Stimulated activated CD8-positive, alpha-beta memory T cell treated with anti-CD3 and anti-CD28 coated beads, Interleukin-12 subunit alpha, Interleukin-12 subunit beta, amount 100 ng/mL, for 4 hours (primary cell): ENCODE data around the gene RNU6-8.

ENCODE experiments used
- DNase-seq: peaks from one replicate; pipeline ENCODE4 v3.0.0-alpha.2; 2020; ENCODE audit warnings: low read depth

The RNU6-8 gene

GRCh38 chr14:32202998-32203882, at the start of gene RNU6-8:
RNU6-8 (minus strand) TSS chr14:32203269.
- peak; percentile 67 for DNase-seq

DNA sequence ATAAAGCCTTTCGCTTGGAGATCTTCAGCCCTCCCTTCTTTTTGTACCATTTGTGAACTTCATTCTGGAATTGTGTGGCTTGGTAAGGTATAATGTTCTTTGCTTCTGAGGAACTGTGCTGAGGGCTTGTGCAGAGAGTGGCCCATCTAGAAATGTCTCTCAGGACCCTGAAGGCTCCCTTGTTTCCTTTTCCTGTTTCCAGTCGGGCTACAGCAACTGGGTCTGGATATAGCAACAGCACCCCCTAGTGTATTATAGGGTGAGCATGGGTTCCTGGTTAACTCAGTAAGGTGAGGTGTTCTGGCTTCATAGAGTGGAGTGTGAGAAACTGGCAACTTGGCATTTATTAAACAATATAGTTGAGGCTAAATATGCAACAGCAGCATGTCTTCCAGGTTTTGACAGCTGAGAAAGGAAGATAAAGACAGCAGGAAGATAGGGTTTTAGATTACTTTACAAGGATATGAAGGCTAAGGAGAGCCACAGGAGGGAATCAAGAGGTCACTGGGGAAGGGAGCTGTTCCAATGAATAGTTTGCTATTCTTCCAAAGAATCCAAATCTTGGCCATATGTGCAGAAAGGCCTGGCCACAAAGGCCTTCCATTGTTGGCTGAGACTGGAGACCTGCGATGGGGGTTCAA, 49.1 kb upstream of the RNU6-8 start:
- no peak for DNase-seq

- DNase-seq: no peak
Observed at GRCh38 chr14:32251530-32251929, 48.5 kb upstream of the RNU6-8 start.

GRCh38 chr14:32250681-32251080, 47.6 kb upstream of the RNU6-8 start:
- DNase-seq: no peak

DNA sequence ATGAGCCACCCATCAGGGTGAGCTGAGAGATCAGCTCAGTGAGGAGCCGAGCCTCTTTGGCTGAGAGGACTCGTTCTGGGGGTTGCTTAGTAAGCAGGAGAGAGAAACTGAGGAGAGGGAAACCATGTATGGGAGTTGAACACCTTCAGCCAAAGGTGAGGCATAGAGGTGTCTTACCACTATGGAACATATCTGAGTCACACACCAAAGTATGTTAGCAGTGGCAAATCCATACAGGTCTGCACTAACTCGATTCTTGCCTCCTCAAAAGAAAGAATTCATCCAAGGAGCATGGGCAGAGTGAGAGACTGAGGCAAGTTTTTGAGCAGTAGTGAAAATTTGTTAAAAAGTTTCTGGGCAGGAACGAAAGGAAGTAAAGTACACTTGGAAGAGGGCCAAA, 46.7 kb upstream of the RNU6-8 start:
- no peak for DNase-seq

- DNase-seq: no peak
Observed at GRCh38 chr14:32249371-32249770, 46.3 kb upstream of the RNU6-8 start.

GRCh38 chr14:32246751-32247150, 43.7 kb upstream of the RNU6-8 start:
- no peak for DNase-seq

DNA sequence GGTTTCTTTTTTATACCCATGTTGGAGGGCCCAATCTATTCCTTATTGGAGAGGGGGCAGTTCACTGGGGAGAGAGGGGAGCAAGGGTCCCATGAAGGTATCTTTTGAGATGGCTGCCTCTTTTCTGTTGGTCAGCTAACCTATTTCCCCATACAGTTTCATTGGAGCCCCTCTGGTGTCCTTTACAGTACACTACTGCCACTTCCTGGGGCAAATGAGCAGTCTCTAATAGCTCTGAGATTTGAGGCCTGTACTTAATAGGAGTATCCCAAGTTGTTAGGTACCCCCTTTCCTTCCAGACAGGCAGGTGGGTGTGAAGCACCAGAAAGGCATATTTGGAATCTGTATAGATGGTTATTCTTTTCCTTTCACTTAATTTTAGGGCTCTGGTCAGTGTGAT, 41.3 kb upstream of the RNU6-8 start:
- DNase-seq: no peak

DNA sequence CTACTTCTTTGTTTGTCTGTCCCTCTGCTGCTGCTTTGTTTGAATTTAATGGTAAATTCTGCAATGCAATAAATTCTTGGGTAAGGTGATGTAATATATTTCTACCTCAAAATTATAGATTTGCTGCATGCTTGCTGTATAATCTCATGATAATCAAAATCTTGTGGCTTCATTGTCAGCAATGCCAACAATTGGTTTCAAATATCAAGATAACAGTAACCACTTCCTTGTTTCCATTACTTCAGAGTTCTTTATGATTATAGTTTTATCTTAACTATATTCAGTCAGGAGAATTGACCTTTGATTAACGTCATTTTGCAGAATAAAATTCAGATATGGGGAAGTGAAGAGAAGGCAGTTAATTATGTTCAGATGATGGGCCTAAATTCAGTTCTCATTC, 30.2 kb upstream of the RNU6-8 start:
- no peak for DNase-seq

DNA sequence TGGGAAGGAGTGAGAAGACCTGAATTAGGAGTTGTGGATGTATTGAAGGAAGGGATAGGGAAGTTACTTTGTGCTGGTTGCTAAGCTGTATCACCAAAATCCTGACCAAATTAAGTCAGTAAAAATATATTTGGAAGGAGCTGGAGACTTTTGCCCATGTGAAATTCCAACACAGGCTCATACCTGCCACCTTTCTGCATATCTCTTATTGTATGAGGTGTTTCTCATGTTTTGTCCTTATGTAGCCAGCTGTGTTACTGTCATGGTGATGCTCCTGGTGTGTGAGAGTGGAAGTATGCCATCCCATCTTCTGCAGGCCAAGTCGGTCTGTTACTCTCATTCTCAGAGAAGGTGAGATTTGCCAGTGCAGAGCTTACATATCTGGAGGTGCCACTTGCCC, 29.4 kb upstream of the RNU6-8 start:
- no peak for DNase-seq

DNA sequence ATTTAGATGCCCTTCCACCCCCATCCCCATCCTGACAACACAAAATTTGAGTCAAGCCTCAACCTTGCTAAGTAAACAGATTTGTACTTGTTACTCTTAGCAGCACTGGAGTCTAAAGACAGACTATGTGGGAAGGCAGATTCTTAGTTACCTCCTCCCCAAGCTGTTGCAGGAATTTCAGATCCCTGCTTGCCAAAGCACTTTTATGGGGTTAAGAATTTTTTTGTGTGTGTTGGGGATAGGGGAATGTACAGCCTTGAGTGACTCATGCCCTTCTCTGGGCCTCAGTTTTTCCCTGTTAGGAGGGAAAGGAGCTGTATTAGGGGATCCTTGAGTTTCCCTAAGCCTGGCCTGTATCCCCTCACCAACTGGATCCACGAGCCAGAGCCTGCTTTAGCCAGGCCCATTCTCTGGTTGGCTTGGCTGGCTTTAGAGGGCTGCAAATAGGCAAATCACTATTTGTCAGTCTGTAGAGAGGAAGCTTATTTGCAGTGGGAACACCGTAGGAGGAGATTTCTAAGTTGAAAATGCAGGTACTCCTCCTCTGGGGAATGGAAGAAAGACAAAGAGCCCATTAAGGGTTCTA, 27.7 kb upstream of the RNU6-8 start:
- DNase-seq: no peak

GRCh38 chr14:32230181-32230580, 27.1 kb upstream of the RNU6-8 start:
- DNase-seq: no peak

- no peak for DNase-seq
Observed at GRCh38 chr14:32226056-32226455, 23.0 kb upstream of the RNU6-8 start.

DNA sequence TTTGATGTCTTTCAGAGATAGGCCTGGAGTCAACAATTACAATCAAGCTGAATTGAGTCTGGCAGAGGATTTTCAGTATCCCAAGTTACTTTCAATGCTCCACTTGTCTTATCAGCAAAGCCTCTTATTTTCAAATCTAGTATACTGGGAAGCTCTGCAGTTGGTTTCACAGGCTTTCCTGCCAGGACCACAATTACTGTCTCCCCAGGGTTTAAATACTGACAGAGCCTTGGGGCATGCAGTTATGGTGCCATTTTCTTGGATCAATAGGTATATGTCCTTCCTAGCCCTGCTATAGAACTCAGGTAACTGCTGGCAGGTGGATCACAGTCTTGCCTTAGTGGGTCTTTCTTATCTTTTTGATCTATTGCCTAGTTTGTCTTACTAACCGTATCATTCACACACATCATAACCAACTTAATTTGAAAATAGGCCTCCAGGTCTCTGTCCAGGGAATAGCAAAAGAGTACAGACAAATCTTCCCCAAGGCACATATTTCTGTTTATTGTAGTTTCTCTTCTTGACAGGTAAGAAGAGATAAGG, 22.4 kb upstream of the RNU6-8 start:
- no peak for DNase-seq

GRCh38 chr14:32224737-32225377, 21.8 kb upstream of the RNU6-8 start:
- no peak for DNase-seq

DNA sequence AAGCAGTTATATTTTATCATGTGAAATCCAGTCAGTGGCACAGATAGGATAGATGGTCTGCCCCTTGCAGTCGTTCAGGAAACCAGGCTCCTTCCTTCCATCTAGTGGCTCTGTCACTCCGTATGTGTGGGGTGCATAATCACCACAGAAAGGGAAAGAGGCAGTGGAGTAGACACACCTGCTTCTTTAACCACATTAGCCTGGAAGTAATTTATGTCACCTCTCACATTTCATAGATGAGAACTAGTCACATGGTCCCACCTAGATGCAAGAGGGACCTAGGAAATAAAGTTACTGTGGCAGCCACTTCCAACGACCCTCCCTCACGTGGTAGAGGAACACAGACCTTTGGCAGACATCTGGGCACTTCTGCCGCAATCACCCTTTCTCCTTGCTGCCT, 14.2 kb upstream of the RNU6-8 start:
- DNase-seq: no peak

DNA sequence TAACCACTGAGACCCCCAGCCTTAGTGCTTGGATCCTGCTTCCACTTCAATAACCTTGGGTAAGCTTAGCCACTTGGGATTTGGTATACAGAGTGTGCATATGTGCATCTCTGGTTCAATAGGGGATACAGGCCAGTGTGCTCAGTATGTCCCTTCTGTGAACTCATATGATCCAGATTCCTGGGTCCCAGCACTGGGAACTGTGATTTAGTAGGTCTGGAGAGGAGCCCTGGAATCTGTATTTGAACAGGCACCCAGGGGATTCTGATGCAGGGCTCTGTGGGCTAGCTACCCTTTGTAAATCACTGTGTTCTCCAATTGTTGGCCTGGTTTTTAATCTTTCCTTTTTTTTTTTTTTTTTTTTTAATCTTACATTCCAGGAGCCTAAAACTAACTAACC, 9.8 kb upstream of the RNU6-8 start:
- no peak for DNase-seq

DNA sequence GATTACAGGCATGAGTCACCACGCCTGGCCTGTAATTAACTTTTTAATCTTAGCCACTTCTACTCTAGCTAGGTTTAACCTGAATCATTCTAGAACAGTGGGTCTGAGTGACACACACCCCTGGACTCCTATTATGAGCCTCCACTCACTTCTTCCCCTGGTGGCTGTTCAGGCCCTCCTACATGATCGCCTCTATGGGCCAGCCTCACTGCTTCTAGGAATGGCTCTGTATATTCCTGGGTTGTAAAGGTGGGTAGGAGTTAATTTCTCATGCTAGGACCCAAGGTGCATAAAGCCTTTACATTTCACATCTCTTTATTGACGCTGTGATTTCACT, 8.0 kb upstream of the RNU6-8 start:
- no peak for DNase-seq

DNA sequence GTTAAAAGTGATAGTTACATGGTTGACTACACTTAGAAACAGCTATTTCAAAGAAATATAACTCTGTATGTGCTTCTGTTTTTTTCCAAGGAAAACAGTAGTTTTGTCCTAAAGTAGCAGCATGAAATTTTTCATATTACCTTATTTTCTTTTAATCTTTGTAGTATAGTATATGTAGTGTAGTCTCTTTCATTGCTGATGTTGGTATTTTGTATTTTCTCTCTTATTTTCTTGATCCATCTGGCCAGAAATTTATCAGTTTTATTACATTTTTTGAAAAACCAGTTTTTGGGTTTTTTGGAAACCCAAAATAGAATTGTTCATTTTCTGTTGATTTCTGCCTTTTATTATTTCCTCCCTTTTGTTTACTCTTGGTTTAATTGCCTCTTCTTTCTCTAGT, 6.4 kb upstream of the RNU6-8 start:
- DNase-seq: no peak

DNA sequence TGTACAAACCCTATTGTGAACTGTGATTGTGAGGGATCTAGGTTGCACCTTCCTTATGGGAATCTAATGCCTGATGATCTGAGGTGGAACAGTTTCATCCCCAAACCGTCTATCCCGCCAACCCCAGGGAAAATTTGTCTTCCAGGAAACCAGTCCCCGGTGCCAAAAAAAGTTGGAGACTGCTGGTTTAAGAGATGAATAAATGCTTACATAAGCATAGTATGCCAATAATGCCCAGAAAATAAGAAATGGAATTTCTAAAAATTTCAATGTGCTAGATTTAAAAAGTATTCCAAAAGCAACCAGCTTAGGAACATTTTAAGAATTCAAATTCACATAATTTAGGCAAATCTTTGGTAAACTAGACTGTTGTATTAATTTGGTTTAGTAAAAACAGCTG, 5.4 kb upstream of the RNU6-8 start:
- no peak for DNase-seq

GRCh38 chr14:32206552-32206951, 3.5 kb upstream of the RNU6-8 start:
- no peak for DNase-seq

GRCh38 chr14:32205984-32206383, 2.9 kb upstream of the RNU6-8 start:
- DNase-seq: no peak

DNA sequence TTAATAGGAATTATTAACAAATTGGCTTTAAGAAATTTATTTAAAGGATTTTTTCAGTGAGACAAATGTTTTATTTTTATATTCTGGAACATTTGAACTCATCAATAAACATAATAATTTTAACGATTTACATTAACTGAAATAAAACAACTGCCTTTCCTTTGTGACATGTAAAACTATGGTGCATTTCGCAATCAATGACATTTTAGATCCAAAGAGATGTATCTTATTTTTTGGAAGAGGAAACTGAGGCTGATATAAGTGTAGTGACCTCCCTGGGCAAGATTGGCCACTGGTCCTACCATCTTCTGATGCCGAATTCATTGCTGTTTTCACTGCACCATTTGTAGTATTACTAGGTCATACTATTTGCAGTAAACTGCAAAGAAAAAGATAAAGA, 2.5 kb upstream of the RNU6-8 start:
- DNase-seq: no peak
